ENCODE data around the gene LYPD6B.

The LYPD6B gene

GRCh38 chr2:149100739-149101699, 62.5 kb downstream of the LYPD6B start:
- Histone ChIP-seq H3K4me3 (ENCODE audit: severe bottlenecking) (no peak overlapping the region), H3K9me3 (ENCODE audit: severe bottlenecking) (peaks cover 2% of the 10 kb centered on the region), H3K27ac (ENCODE audit: poor library complexity, severe bottlenecking) (no peak overlapping the region), H3K27me3 (ENCODE audit: insufficient read depth, poor library complexity, severe bottlenecking) (no peaks in the 10 kb centered on the region), H3K36me3 (ENCODE audit: low read depth) (no peaks in the 10 kb centered on the region), H3K4me1 (ENCODE audit: insufficient read depth, poor library complexity, severe bottlenecking) (no peaks in the 10 kb centered on the region)
- no peak for TF ChIP-seq CTCF (IDR thresholded peaks at IDR 0.05; ENCODE audit: poor library complexity, severe bottlenecking)
- ATAC-seq (ENCODE audit: low read depth) (no peak), DNase-seq (ENCODE audit: low spot score) (no peak)

DNA sequence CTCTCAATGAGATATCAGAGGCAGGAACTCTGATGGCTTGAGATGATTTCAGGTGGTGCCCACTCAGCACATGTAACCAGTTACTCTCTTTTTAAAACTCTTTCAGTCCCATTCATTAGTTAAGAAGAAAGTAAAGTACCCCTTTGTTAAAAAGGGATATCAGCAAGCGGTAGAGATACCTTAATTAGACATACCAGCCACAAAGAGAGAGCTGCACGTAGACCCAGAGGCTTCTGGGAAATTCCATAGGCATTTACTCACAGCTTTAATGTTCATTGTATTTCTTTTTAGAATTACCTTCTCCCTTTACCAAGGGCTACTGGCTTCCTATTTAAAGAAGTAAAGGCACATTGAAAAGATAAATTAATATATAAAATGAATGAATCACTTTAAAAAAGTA, 63.3 kb downstream of the LYPD6B start:
- DNase-seq (ENCODE audit: low spot score) (no peak), ATAC-seq (ENCODE audit: low read depth) (no peak)
- peaks cover 4% of the 10 kb centered on the region for H3K9me3 ChIP-seq (ENCODE audit: severe bottlenecking)
- no peaks in the 10 kb centered on the region for H3K36me3 ChIP-seq (ENCODE audit: low read depth)
- H3K27me3 ChIP-seq (ENCODE audit: insufficient read depth, poor library complexity, severe bottlenecking), result no peaks in the 10 kb centered on the region
- no peak overlapping the region for H3K27ac ChIP-seq (ENCODE audit: poor library complexity, severe bottlenecking)
- H3K4me3 ChIP-seq (ENCODE audit: severe bottlenecking), result no peak overlapping the region
- TF ChIP-seq CTCF (IDR thresholded peaks at IDR 0.05; ENCODE audit: poor library complexity, severe bottlenecking), result no peak
- no peaks in the 10 kb centered on the region for H3K4me1 ChIP-seq (ENCODE audit: insufficient read depth, poor library complexity, severe bottlenecking)

DNA sequence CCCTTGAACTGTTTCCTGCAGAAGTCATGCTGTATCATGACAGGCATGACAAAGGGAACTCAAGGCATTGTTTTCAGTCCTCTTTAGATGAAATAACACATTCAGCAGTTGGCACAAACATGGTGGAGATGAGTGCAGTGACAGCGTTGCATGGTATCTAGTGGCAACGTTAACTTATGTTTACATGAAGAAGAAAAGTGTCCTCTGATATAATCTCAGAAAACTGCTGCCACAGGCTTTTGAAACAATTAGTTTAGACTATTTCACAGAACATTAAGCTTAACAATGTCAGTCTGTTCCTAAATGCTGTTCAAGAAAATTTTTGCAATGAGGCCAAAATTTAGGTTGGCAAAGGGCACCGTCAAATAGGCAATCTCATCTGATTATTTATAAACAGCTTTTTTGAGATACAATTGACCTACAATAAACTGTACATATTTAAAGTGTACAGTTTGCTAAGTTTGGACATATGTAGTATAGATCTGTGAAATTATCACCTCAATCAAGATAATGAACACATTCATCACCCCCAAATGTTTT, 64.7 kb downstream of the LYPD6B start:
- no peak overlapping the region for H3K27ac ChIP-seq (ENCODE audit: poor library complexity, severe bottlenecking)

DNA sequence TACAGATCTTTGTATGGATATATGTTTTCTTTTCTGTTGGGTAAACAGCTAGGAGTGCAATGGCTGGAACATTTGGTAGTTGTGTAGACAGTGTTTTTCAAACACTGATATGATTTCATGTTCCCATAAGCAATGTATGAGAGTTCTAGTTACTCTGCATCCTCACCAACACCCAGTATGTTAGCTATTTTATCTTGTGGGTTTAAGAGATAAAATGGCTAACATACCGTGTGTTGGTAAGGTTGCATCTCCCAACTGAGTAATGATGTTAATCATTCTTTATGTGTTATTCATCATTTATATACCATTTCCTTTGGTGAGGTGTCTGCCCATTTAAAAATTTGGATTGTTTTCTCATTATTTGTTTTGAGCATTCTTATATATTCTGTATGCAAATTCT, 65.7 kb downstream of the LYPD6B start:
- no peak overlapping the region for H3K27ac ChIP-seq (ENCODE audit: poor library complexity, severe bottlenecking)
- H3K4me3 ChIP-seq (ENCODE audit: severe bottlenecking), result no peak overlapping the region
- ATAC-seq (ENCODE audit: low read depth) (no peak), DNase-seq (ENCODE audit: low spot score) (no peak)
- no peaks in the 10 kb centered on the region for H3K27me3 ChIP-seq (ENCODE audit: insufficient read depth, poor library complexity, severe bottlenecking)
- no peaks in the 10 kb centered on the region for H3K4me1 ChIP-seq (ENCODE audit: insufficient read depth, poor library complexity, severe bottlenecking)
- TF ChIP-seq CTCF (IDR thresholded peaks at IDR 0.05; ENCODE audit: poor library complexity, severe bottlenecking), result no peak
- peaks cover 4% of the 10 kb centered on the region for H3K9me3 ChIP-seq (ENCODE audit: severe bottlenecking)
- no peaks in the 10 kb centered on the region for H3K36me3 ChIP-seq (ENCODE audit: low read depth)

More for the DNA sequence above, 64.7 kb downstream of the LYPD6B start:
- Histone ChIP-seq H3K36me3 (ENCODE audit: low read depth) (no peaks in the 10 kb centered on the region), H3K4me3 (ENCODE audit: severe bottlenecking) (no peak overlapping the region), H3K4me1 (ENCODE audit: insufficient read depth, poor library complexity, severe bottlenecking) (no peaks in the 10 kb centered on the region), H3K9me3 (ENCODE audit: severe bottlenecking) (peaks cover 4% of the 10 kb centered on the region), H3K27me3 (ENCODE audit: insufficient read depth, poor library complexity, severe bottlenecking) (no peaks in the 10 kb centered on the region)
- ATAC-seq (ENCODE audit: low read depth) (no peak), DNase-seq (ENCODE audit: low spot score) (no peak)
- TF ChIP-seq CTCF (IDR thresholded peaks at IDR 0.05; ENCODE audit: poor library complexity, severe bottlenecking), result no peak

DNA sequence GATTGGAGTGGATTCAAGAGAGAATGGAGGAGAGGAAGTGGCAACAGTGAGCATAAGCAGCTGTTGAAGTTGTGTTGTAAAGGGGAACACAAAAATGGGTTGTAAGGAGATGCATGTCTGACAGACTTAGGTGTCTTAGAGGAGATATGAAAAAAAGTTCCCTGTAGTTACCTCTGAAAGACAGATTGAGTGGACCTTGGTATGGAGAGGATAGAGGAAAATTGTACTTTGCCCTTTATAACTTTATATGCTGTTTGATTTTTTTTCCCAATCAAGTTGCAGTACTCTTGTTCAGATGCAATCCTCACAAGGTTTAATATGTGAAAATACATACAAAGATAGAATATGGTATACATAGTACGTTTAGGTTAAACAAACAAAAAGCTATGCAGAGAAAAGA, 73.6 kb downstream of the LYPD6B start:
- Histone ChIP-seq H3K27ac (ENCODE audit: poor library complexity, severe bottlenecking) (no peak overlapping the region), H3K27me3 (ENCODE audit: insufficient read depth, poor library complexity, severe bottlenecking) (no peaks in the 10 kb centered on the region), H3K4me1 (ENCODE audit: insufficient read depth, poor library complexity, severe bottlenecking) (no peaks in the 10 kb centered on the region), H3K4me3 (ENCODE audit: severe bottlenecking) (no peak overlapping the region), H3K36me3 (ENCODE audit: low read depth) (no peaks in the 10 kb centered on the region), H3K9me3 (ENCODE audit: severe bottlenecking) (no peaks in the 10 kb centered on the region)
- no peak for TF ChIP-seq CTCF (IDR thresholded peaks at IDR 0.05; ENCODE audit: poor library complexity, severe bottlenecking)
- ATAC-seq (ENCODE audit: low read depth), result no peak
- DNase-seq (ENCODE audit: low spot score), result no peak
